TTC549 (cell line): ENCODE measurements around the gene ELK3.

Experiments used
- FAIRE-seq: peaks from 2 replicates; lab custom pipeline; 2012; peaks lifted over from hg19 to GRCh38; lab: Jason Lieb, UNC

Gene ELK3

DNA sequence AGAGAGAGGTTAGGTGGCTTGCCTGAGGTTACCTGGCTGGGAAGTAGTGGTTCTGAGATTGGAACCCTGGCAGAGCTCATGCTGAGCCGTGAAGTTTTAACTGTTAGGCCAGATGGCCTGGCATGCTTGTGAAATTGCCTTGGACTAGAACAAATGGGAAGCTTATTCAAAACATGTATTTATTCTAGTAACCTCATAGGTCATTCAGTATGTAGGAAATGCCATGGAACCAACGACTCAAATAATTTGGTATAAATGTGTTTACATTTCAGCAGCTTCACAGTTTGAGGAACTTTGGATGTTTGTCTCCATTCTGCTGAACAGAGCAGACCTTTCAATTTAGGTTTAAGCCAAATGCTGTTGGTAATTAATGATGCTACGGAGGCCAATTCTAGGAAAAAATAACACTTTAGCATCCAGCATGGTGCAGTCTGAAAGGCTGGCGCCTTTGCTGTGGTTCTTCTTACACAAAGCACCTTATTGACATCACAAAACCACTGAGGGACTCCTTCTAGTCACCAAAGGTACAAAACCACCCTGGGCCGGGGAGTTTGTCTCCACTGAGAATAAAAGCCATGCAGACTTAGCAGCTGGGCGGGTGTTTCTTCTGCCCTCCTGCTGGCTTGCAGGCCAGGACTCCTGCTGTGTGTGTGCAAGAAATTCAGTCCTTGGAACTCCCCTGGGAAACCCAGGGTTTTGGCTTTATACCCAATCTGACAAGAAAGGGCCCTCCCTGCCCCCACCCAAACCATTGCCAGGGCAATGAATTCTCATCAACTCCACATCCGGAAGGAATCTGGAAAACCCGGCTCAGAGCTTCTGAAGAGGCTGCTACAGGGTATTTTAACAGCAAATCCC lies 64.2 kb downstream of the ELK3 start:
- FAIRE-seq: no peak

DNA sequence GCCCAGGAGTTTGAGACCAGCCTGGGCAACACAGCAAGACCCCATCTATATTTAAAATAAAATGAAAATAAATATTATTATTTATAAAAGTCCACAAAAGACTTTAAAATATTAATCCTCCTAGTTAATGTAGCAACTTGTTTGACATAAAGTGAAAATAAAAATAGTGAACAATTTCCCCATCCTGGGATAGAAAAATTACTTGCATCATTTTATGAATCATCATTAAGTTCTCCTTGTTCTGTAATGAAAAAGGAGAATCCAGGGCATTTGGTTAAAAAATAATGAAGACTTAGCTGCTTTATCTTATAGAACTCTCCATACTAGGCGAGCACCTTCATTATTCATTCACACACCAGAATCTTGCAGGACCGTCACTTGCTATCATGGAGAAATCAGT lies 66.1 kb downstream of the ELK3 start:
- no peak for FAIRE-seq

DNA sequence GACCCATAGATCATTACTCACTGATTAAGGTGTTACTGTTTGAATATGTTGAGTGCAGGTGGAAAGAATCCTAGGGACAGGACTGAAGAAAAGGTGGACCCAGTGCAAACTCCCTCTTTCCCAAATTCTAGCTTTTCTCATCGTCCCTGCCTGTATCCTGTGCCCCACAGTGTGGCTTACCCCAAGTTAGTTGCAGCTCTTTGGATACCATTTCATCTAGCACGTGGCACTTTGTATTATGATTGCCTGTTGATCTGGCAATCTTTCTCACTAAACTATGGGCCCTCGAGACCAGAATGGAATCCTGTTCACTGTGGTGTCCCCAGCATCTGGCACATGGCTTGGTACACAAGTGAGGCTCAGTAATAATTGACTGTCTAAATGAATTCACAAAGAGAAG lies 66.5 kb downstream of the ELK3 start:
- FAIRE-seq: no peak

DNA sequence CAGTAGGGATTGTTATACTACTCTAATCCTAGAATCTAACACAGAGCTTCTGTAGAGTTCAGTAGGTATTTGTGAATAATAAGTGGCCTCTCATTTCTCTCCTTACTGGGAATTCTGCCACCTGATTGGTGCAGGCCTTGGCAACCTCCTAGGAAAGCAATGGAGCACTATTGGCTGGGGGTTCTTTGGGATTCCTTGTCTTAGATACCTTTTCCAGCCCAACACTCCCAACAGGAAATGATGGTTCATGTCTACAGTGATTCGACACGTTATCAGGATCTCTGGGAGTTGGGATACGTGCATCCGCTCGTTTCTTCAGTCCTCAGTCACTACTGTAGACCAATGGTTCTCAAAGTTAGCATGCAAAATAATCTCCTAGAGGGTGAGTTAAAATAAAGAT lies 67.4 kb downstream of the ELK3 start:
- no peak for FAIRE-seq

DNA sequence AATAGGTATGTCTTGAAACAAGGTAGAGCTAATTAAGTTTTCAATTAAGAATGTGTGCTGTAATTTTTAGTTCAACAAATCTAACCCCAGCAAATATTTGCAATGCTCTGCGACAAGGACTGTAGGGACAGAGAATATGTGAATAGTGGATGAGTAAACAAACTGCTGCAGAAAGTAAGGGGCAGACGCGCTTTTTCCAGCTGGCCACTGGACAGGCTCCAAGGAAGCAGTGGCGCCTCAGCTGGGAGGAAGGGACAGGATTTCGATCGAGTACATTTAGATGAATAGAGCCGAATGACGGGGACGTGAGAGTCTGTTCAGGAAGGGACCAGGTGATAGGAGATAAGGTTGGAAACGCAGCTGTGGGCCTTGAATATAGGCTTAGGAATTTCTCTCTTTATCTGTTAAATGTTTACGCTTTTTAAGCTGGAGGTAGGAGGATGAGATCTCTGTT lies 69.3 kb downstream of the ELK3 start:
- no peak for FAIRE-seq

DNA sequence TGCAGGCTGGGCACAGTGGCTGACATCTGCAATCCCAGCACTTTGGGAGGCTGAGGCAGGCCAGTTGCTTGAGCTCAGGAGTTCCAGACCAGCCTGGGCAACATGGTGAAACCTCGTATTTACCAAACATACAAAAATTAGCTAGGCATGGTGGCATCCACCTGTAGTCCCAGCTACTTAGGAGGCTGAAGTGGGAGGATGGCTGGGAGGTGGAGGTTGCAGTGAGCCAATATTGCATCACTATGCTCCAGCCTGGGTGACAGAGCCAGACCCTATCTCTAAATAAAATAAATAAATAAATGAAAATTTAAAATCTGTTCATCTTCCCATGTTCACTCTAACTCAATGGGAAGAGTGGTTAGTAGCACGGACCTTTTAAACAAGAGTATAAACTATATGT lies 71.2 kb downstream of the ELK3 start:
- no peak for FAIRE-seq

DNA sequence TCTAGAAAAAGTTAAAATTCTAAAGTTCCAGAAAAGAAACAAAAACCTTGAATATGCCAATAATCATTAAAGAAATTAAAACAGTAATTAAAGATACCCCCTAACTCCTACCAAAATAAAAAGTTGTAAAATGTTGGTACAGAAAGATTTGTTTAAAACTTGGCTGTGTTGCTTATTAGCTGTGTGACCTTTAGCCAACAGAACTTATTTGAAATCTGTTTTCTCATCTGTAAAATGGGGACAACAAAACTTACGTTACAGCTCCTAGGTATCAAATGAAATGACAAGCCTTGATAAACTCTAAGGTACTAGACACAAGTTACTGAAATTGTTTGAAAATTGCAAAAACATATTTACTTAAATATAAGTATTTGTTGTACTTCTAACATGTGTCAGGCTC lies 71.7 kb downstream of the ELK3 start:
- FAIRE-seq: no peak

DNA sequence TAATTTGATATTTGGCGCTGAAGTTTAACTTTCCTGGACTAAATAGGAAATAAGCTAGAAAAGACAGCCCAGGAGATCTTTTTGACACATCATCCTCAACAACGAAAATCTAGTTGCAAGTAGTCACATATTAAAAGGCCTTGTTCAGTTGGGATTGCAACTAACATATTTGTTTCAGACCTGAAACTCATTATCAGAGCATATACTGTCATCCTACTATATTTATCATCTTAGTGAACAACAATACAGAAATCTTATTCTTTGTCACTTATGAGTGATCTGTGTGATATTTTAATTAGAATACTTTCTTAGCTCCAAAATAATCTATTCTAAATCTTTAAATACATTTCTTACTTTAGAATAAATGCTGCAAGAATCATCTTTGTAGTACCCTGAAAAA lies 72.1 kb downstream of the ELK3 start:
- FAIRE-seq: no peak

DNA sequence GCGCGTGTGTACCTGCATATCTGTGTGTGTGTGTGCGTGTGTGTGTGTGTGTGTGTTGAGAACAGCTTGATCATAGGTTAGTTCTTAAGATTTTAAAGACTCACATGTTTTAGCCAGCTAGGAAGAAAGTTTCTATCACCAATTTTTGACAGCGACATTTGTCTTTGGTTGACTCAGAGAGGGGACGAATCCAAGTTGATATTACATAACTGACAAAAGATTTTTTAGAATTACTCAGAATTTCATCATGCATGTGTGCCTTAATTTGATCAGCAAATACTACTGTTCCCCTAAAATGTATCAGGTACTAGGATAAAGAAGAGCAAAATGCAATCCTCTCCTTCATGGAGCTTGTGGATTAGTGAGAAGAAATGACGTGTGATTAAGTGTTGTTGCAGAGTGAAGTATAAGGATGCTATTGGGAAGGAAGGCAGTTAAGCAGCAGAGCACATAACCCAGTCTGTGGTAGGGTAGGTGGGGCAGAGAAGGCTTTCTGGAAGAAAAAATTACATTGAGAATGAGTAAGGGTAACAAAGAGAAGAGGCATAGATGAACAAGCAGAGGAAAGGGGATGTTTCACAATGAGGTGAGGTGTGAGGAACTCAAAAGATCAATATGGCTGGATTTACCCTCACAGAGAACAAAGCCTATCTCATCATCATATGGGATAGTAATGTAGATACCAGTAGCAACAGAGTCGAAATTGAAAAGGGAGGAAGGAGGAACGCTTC lies 77.5 kb downstream of the ELK3 start:
- FAIRE-seq: no peak

DNA sequence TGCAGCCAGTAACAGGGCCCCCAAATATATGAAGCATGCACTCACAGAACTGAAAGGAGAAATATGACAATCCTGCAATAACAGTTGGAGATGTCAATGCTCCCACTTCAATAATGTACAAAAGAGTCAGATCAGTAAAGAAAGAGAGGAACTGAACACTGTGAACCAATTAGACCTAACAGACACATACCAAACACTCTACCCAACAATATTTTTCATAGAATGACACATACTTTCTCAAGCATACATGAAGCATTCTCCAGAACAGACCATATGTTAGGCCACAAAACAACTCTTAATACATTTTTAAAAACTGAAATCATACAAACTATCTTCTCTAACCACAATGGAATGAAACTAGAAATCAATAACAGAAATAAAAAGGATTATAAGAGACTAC lies 80.2 kb downstream of the ELK3 start:
- FAIRE-seq: no peak

DNA sequence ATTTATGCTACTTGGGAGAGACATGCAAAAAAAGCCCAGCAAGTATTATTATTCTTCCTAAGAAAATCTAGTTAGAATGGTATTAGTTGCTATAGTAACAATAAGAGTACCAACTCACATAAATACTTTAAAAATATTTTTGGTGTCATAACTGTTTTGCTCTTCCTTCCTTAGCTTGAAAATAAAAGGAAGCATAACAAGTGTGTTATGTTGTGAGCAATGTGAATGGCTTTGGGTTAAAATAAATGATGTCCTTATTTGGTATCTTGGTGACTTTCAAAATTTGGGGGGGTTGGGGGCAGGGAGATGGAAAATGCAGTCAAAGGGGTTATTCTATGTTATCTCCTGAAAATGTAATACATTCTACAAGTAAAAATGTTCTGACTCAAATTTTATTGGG lies 91.0 kb downstream of the ELK3 start:
- no peak for FAIRE-seq

DNA sequence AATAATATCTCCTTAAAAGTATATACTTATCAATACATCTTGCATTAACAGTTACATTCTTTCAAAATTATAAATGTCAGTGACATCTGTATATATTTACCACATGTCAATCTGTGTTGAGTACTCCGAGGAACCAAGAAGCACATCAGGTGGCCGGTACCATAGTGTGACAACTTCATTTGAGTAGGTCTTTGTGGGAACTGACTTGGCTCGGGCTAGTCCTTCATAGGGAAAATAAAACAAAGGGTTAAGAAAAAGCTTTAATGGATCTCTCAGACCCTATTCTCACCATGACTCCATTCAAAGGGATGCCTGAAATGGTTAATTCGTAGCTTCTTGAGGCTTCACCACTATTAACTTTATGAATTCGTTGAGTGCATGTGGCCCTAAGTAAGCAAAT lies 94.9 kb downstream of the ELK3 start:
- no peak for FAIRE-seq

DNA sequence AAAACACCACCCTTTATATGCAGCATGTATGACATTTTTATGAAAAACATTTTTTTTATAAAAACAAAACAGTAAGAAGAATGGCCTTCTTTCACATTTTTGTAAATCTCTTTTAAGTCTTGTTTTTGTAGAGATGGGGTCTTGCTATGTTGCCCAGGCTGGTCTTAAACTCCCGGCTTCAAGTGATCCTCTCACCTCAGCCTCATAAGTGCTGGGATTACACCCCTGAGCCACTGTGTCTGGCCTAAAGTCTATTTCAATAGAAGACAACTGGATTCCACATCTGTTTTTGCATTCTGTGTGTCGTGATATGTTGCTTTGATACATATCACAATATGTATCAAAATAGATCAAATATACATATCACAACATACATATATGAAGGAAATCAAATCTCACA lies 98.9 kb downstream of the ELK3 start:
- FAIRE-seq: no peak

DNA sequence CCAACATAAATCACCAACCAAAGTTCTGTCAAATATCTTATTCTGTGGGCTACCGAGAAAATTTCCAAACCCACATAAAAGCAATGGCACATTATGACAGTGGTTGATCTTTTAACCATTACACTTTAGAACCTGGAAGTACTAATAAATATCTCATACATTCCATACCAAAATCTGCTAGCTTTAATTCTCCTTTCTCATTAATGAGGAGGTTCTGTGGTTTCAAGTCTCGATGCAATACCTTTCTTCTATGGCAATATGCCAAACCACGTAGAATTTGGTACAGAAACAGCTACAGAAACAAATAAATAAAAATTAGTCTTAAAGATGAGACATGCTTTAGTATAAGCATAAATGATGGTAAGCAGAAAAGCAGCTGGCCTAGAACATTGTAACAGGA lies 100.7 kb downstream of the ELK3 start:
- no peak for FAIRE-seq

DNA sequence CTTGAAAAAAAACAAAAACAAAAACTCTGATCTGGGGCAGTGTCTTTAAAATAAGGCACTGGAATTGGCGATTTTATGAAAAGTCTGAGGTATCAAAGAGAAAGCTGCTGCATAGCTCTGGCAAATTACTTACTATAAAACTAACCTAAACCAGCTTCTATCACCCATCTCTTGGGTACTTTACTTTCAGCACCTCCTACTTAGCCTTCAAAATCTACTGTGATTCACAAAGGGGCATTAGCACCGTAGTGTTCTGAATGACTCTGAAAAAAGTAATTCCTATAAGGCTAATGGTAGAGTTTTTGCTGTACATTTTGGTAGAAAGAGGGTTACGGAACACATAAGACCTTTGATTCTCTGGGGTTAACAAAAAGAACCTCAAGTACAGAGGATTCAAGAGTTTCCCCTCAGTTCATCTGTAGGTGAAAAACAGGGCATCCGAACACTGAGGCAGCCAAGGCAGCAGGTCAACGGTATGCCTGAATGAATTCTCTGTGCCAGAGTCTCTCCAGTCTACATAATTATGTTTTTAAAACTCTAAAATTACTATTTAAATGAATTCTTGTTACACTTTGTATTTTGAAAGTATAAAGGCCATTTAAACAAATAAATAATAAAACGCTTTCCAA lies 101.5 kb downstream of the ELK3 start:
- no peak for FAIRE-seq

DNA sequence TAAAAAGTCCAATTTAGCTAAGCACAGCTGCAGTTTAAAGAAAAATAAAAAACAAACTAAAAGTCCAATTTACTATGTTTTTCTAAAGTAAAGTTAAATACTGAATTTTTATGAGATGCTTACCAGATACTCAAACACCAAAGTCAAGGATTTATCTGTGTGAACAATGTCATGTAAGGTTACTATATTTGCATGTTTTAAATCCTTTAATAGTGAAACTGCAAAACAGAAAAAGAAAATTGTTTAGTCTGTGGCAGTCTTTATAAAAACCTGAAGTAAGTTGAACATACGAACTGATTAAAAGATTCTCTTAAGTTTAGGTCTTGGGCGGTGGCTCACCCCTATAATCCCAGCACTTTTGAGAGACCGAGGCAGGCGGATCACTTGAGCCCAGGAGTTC lies 103.3 kb downstream of the ELK3 start:
- FAIRE-seq: no peak

DNA sequence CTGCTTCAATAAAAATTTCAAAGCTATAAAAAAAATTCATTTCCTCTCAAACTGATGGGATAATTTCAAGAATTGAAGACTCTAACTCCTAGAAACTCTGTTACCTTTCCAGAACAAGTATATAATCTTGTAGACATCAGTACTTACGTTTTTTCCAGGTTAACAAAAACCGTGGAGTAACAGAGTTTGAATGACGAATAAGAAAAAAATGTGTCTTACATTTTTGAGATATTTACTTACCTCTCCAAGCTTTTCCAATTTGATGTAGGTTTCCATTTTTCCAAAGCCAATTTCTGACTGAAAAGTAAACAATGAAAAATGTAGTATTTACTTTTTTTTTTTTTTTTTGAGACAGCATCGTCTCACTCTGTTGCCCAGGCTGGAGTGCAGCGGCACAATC lies 105.9 kb downstream of the ELK3 start:
- no peak for FAIRE-seq

DNA sequence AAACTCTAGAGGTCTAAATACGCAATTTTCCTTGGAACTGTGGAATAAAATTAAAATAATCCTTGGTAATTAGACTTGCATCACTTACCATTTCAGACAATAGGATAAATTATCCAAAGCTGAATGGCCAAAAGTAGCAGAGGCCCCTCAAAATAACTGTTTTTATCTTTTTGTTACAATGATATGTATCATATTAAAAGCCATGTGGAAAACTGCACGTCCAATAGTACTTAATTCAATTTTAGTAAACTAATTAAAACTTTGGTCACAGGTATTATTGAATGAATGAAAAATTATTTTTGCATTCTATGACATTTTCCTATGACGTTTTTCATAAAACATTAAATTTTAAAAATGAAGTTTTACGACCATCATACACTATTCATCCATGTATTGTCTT lies 107.6 kb downstream of the ELK3 start:
- FAIRE-seq: no peak

DNA sequence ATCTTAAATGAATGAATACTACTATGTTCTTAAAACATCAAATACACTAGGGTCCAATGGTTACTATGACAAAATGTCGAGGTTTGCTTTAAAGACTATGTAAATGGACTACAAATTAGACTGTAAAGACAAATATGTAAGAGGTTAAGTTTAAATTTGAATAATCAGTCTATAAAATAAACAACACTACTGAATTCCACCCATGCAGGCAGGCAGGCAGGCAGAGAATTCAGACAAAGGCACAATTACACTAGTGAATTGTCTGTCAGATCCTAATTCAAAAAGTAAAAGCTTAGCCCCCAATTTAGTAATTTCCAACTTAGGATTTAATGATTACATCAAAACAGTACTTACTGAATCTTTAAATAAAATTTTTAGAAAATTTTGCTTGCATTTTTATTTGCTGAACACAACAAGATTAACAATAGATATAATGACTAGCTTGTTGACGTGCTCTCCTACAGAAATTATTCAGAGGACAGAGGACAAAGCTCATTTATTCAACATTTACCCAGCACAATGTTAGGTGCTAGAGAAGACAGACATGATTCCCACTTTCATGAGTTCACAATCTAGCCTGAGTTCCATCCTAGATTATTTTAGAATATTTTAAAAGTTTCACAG lies 108.6 kb downstream of the ELK3 start:
- no peak for FAIRE-seq

DNA sequence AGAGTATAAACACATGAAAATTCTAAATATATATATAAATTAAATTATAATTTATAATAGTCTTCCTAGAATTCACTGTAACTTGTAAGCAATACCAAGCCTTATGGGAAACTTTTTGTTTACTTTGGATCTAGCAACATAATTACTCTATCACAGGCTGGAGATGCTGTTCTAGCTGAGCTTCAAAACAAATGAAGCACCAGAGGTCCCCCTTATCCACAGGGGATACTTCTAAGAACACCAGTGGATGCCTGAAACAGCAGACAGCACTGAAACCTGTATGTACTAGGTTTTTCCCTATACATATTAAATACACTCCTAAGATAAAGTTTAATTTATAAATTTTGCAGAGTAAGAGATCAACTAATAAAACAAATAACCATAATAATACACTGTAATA lies 109.5 kb downstream of the ELK3 start:
- no peak for FAIRE-seq

DNA sequence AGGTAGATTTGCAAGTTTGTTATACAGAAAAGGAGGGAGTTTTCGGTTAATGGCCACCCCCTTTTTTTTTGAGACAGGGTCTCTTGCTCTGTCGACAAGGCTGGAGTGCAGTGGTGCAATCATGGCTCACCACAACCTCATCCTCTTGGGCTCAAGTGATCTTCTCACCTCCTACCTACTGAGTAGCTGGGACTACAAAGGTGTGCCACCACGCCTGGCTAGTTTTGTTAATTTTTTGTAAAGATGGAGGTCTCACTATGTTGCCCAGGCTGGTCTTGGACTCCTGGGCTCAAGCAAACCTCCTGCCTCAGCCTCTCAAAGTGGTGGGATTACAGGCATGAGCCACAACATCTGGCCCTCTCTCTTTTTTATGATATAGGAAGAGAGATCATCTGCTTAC lies 111.5 kb downstream of the ELK3 start:
- no peak for FAIRE-seq

DNA sequence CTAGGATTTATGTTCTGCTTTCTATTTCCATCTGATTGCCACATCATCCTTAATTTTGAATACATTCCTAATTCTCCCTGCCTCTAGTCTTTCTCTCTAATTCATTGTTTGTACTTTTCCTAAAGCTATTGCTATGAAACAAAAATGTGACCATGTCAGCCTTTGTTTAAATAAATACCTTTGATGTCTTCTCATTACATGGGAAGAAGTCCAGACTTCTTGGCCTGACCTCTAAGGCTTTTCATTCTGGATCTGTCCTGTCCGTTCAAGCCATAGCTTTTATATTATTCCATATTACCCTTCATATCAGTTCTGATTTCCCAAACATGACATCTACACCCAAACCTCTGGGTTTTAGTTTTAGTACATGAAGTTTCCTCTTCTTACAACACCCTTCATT lies 114.7 kb downstream of the ELK3 start:
- no peak for FAIRE-seq

DNA sequence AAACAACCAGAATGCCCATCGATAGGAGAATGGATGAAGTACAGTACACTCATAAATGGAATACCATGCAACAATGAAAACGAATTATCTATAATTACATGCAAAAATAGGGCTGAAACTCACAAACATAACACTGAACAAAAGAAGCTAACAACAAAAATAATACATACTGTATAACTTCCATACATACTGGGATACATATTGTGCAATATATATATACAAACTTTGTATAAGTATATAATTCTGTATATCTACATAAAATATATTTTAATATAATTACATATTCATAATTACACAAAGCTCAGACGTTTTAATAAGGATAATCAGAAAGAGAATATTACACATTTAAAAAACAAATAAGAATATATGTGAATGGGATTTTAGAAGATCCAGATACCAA lies 115.9 kb downstream of the ELK3 start:
- peak; percentile 73 for FAIRE-seq
